ENCODE results near the gene TMEM35A.
"Not testable (repeated sequence)": the region's sequence is repeated elsewhere in the genome, so short reads cannot be mapped to it uniquely, and the experiment has no call there.

TMEM35A gene, protein sequence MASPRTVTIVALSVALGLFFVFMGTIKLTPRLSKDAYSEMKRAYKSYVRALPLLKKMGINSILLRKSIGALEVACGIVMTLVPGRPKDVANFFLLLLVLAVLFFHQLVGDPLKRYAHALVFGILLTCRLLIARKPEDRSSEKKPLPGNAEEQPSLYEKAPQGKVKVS

DNA sequence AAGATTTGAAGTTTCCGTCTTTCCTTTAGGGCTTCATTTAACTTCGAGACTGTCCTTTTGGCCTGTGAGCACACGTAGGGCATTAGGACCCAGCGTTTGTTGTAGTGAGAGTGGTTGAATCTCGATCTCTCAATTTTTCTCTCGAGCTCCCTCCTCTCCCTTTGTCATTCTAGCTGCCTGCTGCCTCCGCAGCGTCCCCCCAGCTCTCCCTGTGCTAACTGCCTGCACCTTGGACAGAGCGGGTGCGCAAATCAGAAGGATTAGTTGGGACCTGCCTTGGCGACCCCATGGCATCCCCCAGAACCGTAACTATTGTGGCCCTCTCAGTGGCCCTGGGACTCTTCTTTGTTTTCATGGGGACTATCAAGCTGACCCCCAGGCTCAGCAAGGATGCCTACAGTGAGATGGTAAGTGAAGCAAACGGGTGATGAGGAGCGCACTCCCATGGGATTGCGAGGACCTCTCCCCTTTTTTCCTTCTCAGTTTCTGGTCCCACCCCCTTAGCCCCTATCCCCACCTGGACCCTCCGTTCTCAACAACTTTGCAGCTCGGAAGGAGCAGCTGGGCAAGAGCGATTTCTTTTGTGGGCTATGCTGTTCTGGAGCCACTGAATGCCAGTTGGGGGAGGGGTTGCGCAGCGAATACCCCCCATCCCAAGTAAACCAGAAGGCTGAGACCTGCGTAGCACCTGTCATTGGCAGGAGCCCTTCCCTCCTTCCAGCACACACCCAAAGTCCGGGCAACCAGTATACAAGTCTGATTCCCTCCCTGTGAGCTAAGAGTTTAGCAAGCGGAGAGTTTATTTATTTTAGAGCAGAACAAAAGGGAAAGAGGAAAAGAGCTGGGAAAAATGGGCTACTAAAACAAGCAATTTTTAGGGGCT is at the start of gene TMEM35A:
Gene TMEM35A (plus strand): TSS at position 164 of the 883 bp plus-strand sequence. CDS start 124 bp downstream, at position 288.
- no peak for DNase-seq
- no peak for TF ChIP-seq GATA1 (IDR thresholded peaks at IDR 0.05; ENCODE audit: low read depth, low read length)
- TF ChIP-seq POLR2A (IDR thresholded peaks at IDR 0.05; ENCODE audit: low read length): no peak

- TF ChIP-seq POLR2A (IDR thresholded peaks at IDR 0.05; ENCODE audit: low read length): no peak
- TF ChIP-seq GATA1 (IDR thresholded peaks at IDR 0.05; ENCODE audit: low read depth, low read length): no peak
These were observed 49.0 kb upstream of the TMEM35A start for GRCh38 chrX:101029665-101030064.

GRCh38 chrX:101037231-101037630 is 41.4 kb upstream of the TMEM35A start:
- TF ChIP-seq POLR2A (IDR thresholded peaks at IDR 0.05; ENCODE audit: low read length) (no peak), GATA1 (IDR thresholded peaks at IDR 0.05; ENCODE audit: low read depth, low read length) (no peak)
- no peak for DNase-seq

More at GRCh38 chrX:101029665-101030064, 49.0 kb upstream of the TMEM35A start:
- DNase-seq: no peak

DNA sequence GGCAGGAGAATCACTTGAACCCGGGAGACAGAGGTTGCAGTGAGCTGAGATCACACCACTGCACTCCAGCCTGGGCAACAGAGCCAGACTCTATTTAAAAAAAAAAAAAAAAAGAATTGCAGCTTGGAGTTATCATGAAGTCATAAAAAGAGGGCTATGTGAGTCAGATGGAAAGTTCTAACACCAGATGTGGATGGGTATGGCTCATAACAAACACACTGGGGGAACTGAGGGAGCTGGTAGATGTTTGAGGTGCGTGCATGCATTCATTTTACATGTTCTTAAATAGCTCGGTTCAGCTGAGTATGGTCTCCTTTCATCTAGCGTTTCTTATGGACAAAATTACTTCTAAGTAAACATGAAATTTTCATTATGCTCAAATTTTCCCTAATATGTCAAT is 38.5 kb upstream of the TMEM35A start:
- TF ChIP-seq POLR2A (IDR thresholded peaks at IDR 0.05; ENCODE audit: low read length) (no peak), GATA1 (IDR thresholded peaks at IDR 0.05; ENCODE audit: low read depth, low read length) (no peak)
- DNase-seq: no peak

GRCh38 chrX:101051153-101051548 is 27.5 kb upstream of the TMEM35A start:
- TF ChIP-seq GATA1 (IDR thresholded peaks at IDR 0.05; ENCODE audit: low read depth, low read length): no peak
- no peak for DNase-seq

GRCh38 chrX:101051549-101052302 is 27.0 kb upstream of the TMEM35A start, which contains the start of gene TRMT2B:
TSS of gene TRMT2B (minus strand) at chrX:101052111. CDS start at chrX:101042289, 9,822 bp downstream.
- no peak for TF ChIP-seq GATA1 (IDR thresholded peaks at IDR 0.05; ENCODE audit: low read depth, low read length)
- peak; percentile 77 for TF ChIP-seq POLR2A (IDR thresholded peaks at IDR 0.05; ENCODE audit: low read length)
- DNase-seq: peak; percentile 84 to 85

DNA sequence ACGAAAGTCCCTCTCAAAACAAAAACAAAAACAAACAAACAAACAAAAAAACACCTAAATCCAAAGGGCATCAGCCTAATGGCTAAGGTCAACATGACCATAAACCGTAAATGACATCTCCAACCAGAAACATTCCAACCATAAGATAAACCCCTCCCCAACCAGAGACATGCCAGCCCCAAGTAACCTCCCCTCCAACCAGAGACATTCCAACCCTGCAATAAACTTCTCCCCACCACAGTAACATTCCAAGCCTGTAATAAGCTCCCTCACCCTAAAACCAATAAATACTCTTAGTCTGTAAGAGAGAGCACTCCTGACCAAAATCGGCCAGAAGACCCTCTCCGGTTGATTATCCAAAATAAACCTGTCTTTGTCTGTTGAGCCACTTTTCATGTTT is 22.1 kb upstream of the TMEM35A start:
- not testable (repeated sequence) for DNase-seq

GRCh38 chrX:101057093-101057714 is 21.5 kb upstream of the TMEM35A start:
- DNase-seq: no peak
- TF ChIP-seq GATA1 (IDR thresholded peaks at IDR 0.05; ENCODE audit: low read depth, low read length) (no peak), POLR2A (IDR thresholded peaks at IDR 0.05; ENCODE audit: low read length) (no peak)

DNA sequence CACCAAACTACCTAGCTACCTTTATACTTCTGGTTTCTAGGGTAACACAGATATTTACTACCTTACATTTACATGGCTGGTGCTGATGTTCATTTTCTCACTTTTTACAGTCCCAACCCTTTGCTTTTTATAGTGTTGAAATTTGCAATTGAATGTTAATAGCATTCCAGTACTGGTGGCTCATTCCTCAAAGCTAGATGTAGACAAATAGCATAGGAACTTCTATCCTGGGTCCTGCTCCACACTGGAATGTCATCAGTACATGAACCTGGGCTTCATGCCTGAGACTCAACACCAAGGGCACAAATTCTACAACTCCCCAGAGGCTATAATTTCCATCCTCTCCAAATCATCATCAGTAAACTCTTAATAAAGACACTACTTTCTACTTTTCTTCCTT is 16.5 kb upstream of the TMEM35A start:
- DNase-seq: no peak
- TF ChIP-seq GATA1 (IDR thresholded peaks at IDR 0.05; ENCODE audit: low read depth, low read length) (no peak), POLR2A (IDR thresholded peaks at IDR 0.05; ENCODE audit: low read length) (no peak)

GRCh38 chrX:101071582-101071981 is 7.1 kb upstream of the TMEM35A start:
- peak; percentile 21 to 56 for DNase-seq
- TF ChIP-seq GATA1 (IDR thresholded peaks at IDR 0.05; ENCODE audit: low read depth, low read length) (no peak), POLR2A (IDR thresholded peaks at IDR 0.05; ENCODE audit: low read length) (no peak)

DNA sequence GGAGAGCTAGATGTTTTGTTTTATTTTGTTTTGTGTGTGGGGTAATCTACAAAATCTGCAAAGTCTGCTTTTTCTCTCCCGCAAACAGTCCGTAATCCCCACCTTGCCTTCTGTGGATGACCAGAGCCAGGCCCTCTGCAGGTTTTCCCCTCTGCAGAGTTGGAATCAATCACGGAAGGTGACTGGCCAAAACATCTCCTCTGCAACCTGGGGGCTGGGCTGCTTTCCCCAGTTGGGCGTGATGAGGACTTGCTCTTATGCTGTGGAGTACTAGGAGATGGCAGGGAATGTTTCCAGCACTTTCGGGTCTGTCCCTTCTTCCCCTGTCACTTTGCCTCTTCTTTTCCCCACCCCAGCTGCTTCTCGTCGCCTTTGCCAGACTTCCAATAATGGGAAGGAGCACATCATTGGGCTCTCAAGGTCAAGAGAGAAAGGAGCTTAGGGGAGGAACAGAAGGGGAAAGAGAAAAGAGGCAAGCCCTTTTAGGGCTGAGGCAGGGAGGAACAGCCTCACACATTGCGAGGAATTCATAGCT is 1.1 kb downstream of the TMEM35A start:
- no peak for DNase-seq
- no peak for TF ChIP-seq GATA1 (IDR thresholded peaks at IDR 0.05; ENCODE audit: low read depth, low read length)
- TF ChIP-seq POLR2A (IDR thresholded peaks at IDR 0.05; ENCODE audit: low read length): no peak

DNA sequence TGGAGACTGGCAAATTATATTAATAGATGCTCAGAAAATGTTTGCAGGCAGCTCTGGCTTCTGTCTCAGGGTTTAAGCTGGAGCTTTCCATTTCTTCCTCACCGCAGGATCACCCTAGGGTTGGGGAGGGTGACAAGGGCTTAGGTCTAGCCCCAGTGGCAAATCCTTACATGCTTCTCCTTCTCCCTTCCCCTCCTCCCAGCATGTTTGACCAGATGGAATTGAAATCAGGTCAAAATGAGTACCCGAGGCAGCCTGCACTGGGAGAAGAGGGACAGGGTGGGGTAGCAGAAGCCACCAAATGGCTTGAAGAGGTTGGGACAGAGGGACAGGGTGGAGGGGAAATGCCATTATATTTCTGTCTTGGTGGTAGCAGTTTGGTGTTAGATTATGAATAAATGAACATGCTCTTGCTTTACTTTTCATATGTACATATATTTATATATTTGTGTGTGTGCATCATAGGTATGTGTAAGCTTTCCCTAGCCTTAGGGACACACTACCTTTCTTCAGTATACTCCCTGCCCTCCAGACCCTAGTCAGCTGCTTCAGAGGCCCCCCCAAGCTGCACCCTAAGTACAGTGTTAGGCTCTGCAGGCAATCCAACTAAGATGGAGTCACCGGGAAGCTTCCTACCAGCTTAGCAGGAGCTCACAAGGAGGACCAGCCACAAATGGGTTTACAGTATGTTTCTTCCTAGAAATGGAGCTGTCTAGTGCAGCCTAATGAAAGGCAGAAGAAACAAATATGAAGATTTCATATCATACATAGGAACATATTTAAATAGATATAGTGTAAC is 1.8 kb downstream of the TMEM35A start:
- no peak for DNase-seq
- TF ChIP-seq GATA1 (IDR thresholded peaks at IDR 0.05; ENCODE audit: low read depth, low read length): no peak
- no peak for TF ChIP-seq POLR2A (IDR thresholded peaks at IDR 0.05; ENCODE audit: low read length)

GRCh38 chrX:101081231-101081630 is 2.6 kb downstream of the TMEM35A start:
- DNase-seq: no peak
- no peak for TF ChIP-seq POLR2A (IDR thresholded peaks at IDR 0.05; ENCODE audit: low read length)

All from erythroblast (primary cell).